GM18511 (cell line): Measurements from ENCODE around the gene SPECC1L.
"Not testable (repeated sequence)": the region's sequence is repeated elsewhere in the genome, so short reads cannot be mapped to it uniquely, and the experiment has no call there.

Experiments used
- ATAC-seq: cut with Tn5 transposase; IDR thresholded peaks from one replicate; pipeline ENCODE4 v1.9.1; 2021; ENCODE audit warnings: mild to moderate bottlenecking, moderate library complexity; ENCODE audit not compliant: unreplicated experiment

The SPECC1L gene

GRCh38 chr22:24270556-24271385, at the start of gene SPECC1L:
SPECC1L (plus strand) TSS chr22:24270831; CDS start chr22:24302232, 31,401 bp downstream.
- ATAC-seq, result peak; percentile 91

GRCh38 chr22:24224468-24224867, 46.2 kb upstream of the SPECC1L start:
- no peak for ATAC-seq

GRCh38 chr22:24225044-24225601, 45.5 kb upstream of the SPECC1L start:
- ATAC-seq, result no peak

GRCh38 chr22:24225951-24226350, 44.7 kb upstream of the SPECC1L start:
- ATAC-seq, result no peak

- ATAC-seq, result no peak
Measured at GRCh38 chr22:24230911-24231656, 39.5 kb upstream of the SPECC1L start.

- ATAC-seq, result no peak
Measured at GRCh38 chr22:24231706-24232105, 38.9 kb upstream of the SPECC1L start.

GRCh38 chr22:24232124-24232523, 38.5 kb upstream of the SPECC1L start:
- no peak for ATAC-seq

GRCh38 chr22:24232725-24233124, 37.9 kb upstream of the SPECC1L start:
- no peak for ATAC-seq

- ATAC-seq, result no peak
Measured at GRCh38 chr22:24233235-24233634, 37.4 kb upstream of the SPECC1L start.

GRCh38 chr22:24233816-24234215, 36.8 kb upstream of the SPECC1L start:
- no peak for ATAC-seq

- no peak for ATAC-seq
Measured at GRCh38 chr22:24235315-24235714, 35.3 kb upstream of the SPECC1L start.

GRCh38 chr22:24236656-24237055, 34.0 kb upstream of the SPECC1L start:
- ATAC-seq, result no peak

GRCh38 chr22:24238101-24238694, 32.4 kb upstream of the SPECC1L start:
- not testable (repeated sequence) for ATAC-seq

- no peak for ATAC-seq
Measured at GRCh38 chr22:24240381-24240780, 30.2 kb upstream of the SPECC1L start.

GRCh38 chr22:24240985-24241692, 29.5 kb upstream of the SPECC1L start:
- not testable (repeated sequence) for ATAC-seq

- not testable (repeated sequence) for ATAC-seq
Measured at GRCh38 chr22:24243417-24243816, 27.2 kb upstream of the SPECC1L start.

- ATAC-seq, result no peak
Measured at GRCh38 chr22:24244144-24244787, 26.4 kb upstream of the SPECC1L start.

GRCh38 chr22:24245030-24245431, 25.6 kb upstream of the SPECC1L start, which contains the start of gene GGT5:
GGT5 (minus strand) TSS chr22:24245082; CDS start chr22:24244725, 357 bp downstream.
- ATAC-seq, result not testable (repeated sequence)

GRCh38 chr22:24245584-24246561, 24.8 kb upstream of the SPECC1L start:
- ATAC-seq, result not testable (repeated sequence)
